Kidney glomerular epithelial cell (primary cell): ENCODE measurements around the gene SCN7A.
A peak's percentile ranks its signal among the peaks of the same experiment; 100 is the strongest.

ENCODE experiments used
- DNase-seq: peaks from one replicate; lab custom pipeline; 2025; lab: John Stamatoyannopoulos, UW

SCN7A gene

DNA sequence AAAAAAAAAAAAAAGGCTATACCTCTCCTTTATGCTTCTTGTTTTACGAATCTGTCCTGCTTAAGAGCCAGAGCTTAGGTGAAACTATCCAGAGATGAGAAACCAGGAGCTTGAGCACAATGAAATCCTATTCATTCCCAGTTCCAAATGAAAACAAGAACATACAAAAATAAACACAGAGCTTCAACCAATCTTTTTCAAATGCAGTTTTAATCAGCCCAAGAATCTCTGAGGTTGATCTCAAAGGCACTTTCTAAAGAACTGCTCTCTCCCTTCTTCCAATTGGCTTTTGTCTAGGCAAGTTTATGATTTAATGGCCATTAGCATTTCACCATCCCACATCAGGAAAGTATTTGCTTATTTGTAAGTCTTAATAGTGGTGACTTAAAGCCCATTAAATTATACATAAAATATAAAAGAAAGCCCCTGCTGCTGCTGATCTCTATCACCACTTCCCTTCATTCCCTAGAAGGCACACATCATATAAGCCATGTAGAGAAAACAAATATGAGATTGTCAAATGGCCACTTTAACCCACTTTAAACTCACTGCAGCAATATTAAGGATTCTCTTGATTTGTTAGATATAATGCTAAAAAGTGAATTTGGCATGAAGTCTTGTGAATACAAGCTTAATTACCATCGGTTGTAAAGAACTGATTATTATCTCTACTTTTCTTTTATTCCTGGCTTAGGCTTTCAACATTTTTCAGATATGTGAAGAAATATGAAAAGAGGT, 89.0 kb downstream of the SCN7A start:
- no peak for DNase-seq

DNA sequence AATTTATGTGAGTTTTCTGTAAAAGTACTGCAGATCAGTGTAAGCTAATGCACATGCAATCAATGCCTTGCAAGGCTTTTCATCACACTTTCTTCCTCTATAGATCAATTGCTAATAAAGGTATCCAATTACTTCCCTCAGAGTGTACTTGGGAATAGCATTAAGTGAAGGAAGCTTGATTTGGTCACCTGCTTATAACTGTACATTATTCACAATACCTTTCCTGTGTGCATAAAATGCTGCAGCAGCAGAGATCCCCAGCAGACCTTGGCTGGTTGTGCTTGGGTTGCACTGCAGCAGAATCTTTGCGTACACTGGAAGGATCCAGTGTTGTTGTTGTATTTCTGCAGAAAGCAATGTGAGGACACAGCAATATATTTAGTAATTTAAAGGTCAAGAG, 99.8 kb downstream of the SCN7A start:
- DNase-seq = no peak

DNA sequence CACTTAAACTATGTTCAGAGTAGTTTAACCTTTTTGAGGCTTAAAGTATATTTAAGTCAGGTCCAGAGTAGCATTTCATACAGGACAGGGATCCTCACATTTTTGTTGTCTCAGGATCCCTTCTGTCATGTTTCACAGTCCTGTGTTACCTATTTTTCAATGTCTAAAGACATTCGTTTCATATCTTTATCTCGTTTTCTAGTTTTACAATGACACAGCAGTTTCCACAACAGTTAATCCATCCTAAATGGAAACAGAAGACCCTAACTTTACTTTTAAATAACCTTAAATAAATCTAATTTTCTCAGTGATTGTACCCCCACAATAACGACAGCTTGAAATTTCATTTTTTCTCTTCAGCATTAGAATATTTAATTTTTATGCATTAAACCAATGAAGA, 101.0 kb downstream of the SCN7A start:
- DNase-seq = no peak

DNA sequence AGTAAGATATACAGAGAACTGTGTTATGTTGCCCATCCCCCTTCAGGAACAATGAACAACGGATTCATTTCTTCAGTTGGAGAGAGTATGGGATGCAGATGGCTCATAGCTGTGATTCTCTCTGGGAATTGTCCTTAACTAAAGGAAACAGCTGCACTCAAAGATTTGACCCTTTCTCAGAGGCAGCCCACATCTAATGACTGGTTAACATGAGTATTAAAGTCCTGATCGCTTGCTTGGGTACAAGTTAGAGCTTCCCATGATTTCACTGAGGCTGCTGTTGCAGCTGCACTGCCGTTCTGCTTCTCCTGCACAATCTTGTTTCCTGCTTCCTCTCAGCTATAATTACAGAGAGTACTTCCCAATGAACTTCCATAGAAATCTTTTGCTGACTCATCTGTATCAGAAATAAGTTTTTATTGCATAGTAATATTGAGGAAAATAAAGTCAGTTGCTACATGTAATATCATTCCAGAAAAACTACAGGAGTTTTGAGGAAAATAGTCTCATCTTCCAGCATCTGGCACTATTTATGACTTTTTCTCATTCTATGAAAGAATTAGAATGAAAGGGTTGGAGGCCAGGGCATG, 105.5 kb downstream of the SCN7A start:
- DNase-seq = no peak

DNA sequence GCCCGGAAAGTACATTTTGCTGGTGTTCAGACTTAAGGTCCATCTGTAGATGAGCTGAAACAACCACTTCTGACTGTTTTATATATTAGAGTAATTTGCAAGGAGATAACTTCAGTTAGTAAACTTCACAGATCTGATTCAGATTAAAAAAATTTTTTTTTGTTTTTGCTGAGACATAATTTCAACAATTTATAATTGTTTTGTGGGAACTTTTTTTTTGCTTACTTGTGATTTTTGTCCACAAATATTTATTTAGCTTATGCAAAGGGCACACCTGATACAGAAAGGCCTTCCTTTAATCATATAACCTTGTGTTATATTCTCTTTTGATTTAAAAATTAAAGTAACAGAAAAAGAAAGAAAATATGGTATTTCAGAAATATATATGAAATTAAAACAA, 108.7 kb downstream of the SCN7A start:
- no peak for DNase-seq

DNA sequence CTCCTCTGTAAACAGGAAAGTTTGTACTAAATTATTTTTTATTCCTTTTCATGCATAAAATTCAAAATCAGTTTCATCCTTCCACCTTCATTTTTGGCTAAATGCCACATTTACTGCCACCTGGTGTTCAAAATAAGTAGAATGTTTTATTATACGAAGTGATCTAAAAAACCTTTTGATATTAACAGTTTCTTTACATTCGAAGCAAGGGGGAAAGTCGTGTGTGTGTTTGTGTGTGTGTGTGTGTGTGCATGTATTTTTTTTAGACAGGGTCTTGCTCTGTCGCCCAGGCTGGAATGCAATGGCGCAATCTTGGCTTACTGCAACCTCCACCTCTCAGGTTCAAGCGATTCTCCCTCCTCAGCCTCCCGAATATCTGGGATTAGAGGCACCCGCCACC, 109.3 kb downstream of the SCN7A start:
- DNase-seq = peak; percentile 29

DNA sequence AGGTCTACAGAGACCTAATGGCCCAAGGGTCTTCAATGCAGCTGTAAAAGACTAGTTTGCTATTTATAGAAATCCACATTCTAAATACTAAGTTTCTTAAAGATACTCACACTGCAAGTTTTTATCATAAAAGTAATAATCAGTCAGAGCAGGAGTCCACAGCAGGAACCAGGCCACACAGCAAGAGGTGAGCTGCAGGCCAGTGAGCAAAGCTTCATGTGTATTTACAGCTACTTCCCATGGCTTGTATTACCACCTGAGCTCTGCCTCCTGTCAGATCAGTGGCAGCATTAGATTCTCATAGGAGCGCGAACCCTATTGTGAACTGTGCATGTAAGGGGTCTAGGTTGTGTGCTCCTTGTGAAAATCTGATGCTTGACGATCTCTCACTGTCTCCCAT, 111.6 kb downstream of the SCN7A start:
- no peak for DNase-seq

DNA sequence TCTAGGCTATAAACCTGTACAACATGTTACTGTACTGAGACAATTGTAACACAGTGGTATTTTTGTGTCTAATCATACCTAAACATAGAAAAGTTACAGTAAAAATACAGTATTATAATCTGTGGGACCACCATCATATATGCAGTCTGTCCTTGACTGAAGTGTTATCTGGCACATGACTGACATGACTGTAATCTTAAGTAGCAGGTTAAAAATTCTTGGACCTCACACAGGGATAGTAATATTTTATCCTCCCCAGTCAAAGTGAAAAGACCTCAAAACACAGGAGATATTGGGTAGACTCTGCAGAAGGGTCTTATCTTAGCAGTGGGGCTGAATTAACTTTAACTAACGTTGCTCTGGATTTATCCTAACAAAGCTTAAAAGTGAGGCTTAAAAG, 113.4 kb downstream of the SCN7A start:
- no peak for DNase-seq

DNA sequence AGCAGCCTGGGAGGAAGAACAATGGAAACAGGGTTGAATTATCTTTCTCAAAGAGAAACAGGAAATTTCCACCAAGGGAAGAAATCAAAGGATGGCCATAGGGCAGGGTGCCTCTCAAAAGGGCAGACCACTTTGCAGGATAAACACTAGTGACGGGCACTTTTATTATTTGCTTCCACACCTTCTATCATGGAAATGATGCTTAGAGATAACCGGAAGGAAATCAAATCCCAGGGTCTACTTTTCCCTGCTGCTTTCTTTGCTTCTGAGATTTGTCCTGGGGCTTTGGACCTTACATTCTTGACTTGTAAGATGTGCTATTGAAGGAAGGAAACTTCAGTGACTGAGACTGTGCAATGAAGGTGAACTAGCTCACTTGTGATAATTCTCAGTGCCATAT, 117.2 kb downstream of the SCN7A start:
- no peak for DNase-seq

DNA sequence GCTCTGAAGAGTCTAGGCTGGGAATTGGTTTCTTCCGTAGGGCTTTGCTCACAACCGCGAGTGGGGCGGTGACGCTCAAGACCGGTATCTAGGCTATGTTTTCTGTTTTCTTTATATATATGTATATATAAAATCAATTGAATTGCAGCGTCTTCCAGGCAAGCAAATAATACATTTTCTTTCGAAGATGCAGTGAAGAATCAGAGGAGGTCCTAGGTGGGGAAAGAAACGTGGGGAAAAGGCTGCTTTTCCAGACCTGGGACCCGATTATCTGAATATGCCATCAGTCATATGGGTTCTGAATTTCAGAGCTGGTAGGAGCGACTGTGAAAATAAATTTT, 117.6 kb downstream of the SCN7A start:
- DNase-seq = no peak

DNA sequence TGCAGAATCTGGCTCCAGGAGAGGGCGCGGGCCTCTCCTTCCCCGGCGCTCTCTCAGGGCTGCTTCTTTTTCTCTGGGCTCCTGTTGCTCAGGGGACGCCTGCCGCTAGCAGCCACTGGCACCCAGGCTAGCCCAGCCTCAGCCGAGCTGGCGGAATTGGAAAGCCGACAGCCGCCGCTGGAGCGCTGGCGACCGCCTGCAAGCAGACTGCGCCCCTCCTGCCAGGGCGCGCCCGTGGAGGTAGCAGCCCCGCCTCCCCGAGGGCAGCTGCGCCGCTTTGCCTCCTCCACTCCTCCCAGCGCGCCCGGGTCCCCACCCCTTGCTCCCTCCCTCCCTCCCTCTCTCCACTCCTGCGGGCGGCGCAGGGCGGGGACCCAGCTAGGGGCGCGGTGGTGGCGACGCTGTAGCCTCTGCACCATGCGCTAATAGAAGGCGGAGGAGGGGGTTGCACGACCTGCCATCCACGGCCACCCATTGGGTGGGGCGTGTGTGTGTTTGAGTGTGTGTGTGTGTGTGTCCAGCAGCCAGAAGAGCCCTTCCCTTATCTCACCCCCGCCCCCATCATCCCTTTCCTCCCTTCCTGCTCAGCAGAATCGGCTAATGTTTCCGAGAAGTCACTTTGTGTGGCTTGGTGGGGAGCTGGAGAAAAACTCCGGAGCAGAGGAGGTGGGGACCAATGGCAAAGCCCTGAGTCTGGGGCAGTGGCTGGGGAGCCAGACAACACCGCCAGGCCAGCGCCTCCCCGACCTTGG, 118.1 kb downstream of the SCN7A start, which contains the start of gene SCN9A:
Gene SCN9A, minus strand, starts transcription at position 209 of the 752 bp plus-strand sequence. CDS start 64,188 bp downstream, outside the sequence.
- peak; percentile 53 for DNase-seq

DNA sequence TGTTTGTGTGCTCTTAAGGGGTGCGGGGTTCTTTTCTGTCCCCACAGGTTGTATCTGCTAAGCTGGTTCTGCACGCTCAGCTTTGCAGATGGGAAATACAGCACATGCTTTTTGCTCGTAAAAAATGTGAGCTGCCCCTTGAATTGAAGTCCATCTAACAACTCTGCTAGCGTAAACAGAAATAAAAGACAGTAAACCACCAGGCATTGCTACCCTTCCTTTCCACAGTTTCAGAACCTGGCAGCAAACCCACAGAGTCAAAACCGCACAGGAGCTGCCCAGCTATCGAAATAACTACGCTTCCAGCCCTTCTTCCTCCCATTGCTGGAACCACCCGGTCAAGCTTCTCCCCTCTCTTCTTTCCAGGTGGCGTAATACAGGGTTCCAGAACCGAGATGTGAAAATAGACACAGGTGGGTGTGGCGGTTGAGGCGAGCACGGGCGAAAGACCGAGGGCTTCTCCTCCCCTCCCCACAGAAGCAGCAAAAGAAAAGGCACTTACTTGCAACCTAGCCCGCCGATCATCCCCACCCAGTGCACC, 118.8 kb downstream of the SCN7A start:
- DNase-seq = peak; percentile 17

DNA sequence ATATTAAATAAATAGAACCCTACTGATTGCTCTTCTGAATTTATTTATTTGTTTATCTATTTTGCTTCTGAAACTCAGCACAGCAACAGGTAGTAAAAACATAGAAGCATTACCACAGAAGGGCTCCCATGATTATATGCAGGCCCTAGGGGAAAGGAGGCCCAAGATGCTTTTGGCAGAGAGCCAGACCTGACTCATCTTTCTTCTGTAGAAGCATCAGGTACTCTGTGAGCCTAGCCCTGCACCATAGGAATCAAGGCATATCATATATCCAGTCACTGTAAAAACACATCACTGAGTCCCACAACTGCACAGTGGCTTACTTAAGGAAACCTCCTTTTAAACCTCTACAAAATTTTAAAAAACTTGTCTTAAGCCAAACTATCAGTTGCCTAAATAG, 120.1 kb downstream of the SCN7A start:
- peak; percentile 58 for DNase-seq

DNA sequence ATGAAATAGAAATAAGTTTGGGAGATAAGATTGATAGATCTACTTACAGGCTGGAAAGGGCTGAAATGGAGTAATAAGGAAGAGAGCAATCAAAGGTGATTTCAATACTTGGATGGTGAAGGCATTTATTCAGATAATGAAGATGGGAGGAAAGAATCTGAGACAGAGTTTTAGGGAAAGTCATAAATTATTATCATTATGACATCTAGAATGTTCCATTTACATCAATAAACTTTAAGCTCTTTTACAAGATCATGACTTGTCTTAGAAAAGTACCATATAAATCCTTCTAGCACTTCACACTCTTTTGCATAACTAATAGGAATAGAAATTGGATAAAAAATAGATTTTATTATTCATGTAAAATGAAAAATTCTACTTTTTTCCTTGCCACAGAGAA, 120.5 kb downstream of the SCN7A start:
- no peak for DNase-seq

DNA sequence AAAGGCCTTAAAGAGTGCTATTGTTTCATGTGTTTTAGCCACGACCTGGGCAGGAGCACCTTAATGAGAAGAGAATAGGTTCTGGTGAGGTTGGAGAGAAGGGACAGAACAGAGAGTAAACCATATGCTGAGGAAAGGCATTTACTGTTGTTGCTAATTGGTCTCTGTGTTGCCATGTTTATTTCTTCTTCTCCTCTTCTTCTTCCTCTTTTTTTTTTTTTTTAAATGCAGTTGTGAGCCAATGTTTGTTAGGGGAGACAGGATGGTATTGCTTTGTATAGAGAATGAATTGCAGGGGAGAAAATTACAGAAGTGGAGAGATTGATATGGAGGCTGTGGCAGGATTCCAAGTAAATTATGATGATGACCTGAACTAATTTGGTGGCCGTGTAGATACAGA, 120.9 kb downstream of the SCN7A start:
- DNase-seq = no peak

DNA sequence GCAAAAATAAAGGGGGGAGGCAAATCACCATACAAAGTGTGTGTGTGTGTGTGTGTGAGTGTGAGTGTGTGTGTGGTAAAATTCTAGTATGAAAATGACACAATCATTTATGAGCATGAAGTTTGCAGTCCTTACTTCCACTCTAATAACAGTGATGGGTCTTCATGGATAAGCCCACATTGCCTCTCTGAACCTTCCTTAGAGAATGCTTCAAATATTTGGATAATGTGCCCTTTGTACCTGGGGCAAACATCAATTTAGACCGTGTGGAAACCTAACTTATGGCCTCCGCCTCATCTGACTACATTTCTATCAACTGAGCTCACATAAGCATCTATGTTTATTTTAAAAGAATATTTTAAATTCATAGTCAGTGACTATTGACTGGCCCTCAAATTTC, 122.0 kb downstream of the SCN7A start:
- DNase-seq = no peak

DNA sequence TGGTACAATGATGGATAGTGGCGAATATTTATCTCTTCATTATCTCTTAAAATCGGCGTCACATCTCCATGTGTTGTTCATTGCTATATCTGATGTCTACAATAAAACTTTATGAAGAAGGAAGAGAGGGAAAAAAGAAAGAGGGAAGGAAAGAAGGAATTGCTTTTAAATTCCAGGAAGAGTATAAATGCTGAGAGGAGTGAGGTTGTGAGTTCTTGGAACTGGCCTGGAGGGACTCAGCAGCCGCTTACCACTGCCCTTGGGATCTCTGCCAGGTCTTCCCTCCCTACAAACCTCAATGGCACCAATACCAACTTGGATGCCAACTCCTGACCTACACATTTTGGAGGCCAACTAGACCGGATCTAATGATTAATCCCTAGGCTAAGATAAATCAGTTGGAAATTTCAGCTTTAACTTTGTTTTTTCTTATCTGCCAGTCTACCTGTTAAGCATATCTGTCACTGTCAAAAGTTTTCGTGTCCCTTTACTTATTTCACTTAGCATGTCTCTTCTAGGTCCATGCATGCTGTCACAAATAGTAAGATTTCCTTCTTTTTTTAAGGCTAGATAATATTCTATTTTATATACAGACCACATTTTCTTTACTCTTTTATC, 128.1 kb downstream of the SCN7A start:
- peak; percentile 70 for DNase-seq

DNA sequence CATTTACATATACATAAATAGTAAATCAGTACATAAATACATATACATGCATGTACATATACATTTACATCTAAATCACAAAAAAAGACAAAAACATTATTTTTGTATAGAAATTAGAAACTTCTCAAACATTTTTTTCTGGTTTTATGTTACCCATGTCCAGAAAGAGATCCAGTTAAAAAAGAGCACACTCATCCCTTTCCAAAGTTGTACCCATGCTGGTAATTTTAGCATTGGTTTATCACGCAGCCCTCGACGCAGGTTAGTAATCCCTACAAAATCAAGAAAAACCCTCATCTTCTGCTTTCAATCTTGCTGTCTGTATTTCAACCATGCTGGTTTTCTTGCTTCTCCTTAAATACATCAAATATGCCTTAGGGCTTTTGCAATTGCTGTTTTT, 128.8 kb downstream of the SCN7A start:
- DNase-seq = no peak

DNA sequence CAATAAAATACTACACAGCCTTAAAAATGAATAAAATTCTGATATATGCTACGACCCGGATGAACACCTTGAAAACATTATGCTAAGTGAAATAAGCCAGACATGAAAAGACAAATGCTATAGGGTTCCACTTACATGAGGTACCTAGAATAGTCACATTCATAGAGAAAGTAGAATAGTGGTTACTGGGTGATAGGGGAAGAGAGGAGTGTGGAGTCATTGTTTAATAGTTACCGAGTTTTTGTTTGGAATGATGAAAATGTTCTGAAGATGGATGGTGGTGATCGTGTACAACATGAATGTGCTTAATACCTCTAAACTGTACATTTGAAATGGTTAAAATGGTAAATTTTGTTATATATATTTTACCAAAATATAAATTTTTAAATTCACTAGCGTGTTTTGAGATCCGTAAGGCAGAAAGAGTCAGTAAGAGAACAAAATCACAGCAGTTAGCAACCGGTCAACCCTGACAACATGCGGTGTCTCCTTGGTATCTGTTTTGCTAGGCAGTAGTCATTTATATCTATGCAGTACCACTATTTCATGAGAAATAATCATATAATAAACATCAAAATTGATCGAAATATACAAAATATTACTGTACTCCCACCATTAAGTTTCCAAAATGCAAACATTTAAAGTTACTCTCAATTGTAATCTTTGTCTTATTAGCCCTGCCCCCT, 129.4 kb downstream of the SCN7A start:
- no peak for DNase-seq

DNA sequence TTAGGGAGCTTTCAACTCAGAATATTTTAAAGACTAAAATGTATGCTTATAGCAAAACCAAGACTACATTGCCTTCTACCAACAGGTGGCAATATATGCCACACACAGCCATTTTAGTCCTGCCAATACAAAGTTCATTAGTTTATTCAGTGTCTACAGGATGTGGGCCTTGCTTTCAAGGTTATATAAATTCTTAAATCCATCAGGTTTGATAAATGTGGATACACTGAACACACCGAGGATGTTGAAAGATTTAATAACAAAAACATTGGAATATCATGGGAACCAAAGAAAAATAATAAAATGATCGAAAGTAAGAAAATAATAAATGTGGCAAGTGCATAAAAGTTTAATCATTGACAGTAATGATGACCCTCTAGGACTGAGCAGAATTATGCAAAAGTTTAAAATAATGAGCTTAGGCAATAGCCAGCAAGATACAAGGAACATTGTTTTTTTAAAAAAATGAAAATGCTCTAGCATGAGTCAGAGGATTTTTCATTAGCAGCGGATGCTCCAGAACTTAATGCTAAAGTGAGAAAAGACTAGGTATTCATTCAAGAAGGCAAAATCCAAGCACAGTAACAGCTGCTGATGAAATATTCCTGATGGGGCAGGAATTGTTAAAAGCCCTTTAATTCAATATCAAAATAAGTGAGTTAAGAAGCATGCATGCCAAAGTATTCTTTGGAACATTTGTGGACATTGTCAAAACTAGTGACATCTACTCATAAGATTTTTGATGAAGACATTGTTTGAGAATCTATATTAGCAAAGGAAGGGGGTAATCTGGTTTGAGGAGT, 132.5 kb downstream of the SCN7A start:
- DNase-seq = peak; percentile 36

DNA sequence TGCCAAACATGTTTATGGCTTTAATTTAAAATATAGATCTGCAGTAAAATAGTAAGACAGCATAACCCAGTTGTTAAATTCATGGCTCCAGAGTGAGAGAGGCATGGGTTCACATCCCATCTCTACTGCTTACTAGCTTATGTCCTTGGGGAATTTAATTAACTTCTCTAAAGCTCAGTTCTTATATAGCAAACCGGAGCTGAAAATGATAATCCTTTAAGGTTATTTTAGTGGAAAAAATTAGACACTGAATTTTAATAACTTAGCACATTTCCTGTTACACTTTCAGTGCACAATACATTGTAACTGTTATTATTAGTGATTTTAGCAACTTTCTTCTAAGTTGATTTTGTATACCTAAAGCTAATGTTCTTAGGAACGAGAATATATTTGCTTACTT, 133.1 kb downstream of the SCN7A start:
- no peak for DNase-seq
